H1 (cell line): ENCODE measurements around the gene ZNF562. TPM values are rescaled to one million over a fixed set of nuclear protein-coding genes. Genes with fewer than 3 reads are reported as not detected.

Experiments used
- CTCF ChIA-PET: fragments of 300-600 bp; sonication (Branson Sonifier 250); formaldehyde crosslinking; loops from one replicate; lab custom pipeline; 2021; ENCODE audit not compliant: partially characterized antibody; lab: Charles Lee
- POLR2A ChIA-PET: fragments of 300-600 bp; sonication (Branson Sonifier 250); formaldehyde crosslinking; loops from one replicate; lab custom pipeline; 2021; ENCODE audit warnings: inconsistent platforms; ENCODE audit not compliant: partially characterized antibody; lab: Charles Lee
- DNase-seq, 2 experiments: peaks; one replicate each; pipeline versions ENCODE4 v3.0.0 to v3.0.0-alpha.2; 2010 to 2022; ENCODE audit warnings: low spot score in 2 of 2, low read depth in 1 of 2, mixed read lengths in 1 of 2
- FAIRE-seq: peaks from 2 replicates; lab custom pipeline; 2011; peaks lifted over from hg19 to GRCh38; lab: Jason Lieb, UNC
- H2AFZ ChIP-seq: 2 replicates; pipeline ENCODE4 v1.8.1; 2012; ENCODE audit warnings: low read length, inconsistent platforms
- H2AK5ac ChIP-seq: 2 replicates; pipeline ENCODE4 v1.6.1; 2013; ENCODE audit warnings: low read depth, low read length
- H2BK120ac ChIP-seq: replicated peaks from 2 replicates; pipeline ENCODE3; 2013; ENCODE audit warnings: low read depth, low read length, inconsistent platforms
- H2BK12ac ChIP-seq: 2 replicates; pipeline ENCODE4 v1.6.1; 2013; ENCODE audit warnings: low read depth, low read length
- H2BK15ac ChIP-seq: 2 replicates; pipeline ENCODE4 v1.6.1; 2013; ENCODE audit warnings: low read length
- H2BK20ac ChIP-seq: 2 replicates; pipeline ENCODE4 v1.6.1; 2013; ENCODE audit warnings: low read length
- H2BK5ac ChIP-seq: 2 replicates; pipeline ENCODE4 v1.6.1; 2013; ENCODE audit warnings: low read depth, low read length
- H3K14ac ChIP-seq: 2 replicates; pipeline ENCODE4 v1.6.1; 2013; ENCODE audit warnings: inconsistent platforms; ENCODE audit not compliant: insufficient read length
- H3K18ac ChIP-seq: 2 replicates; pipeline ENCODE4 v1.6.1; 2013; ENCODE audit warnings: low read length; ENCODE audit errors: extremely low read depth
- H3K23ac ChIP-seq: 2 replicates; pipeline ENCODE4 v1.6.1; 2013; ENCODE audit warnings: inconsistent platforms; ENCODE audit not compliant: insufficient read length
- H3K23me2 ChIP-seq: 2 replicates; pipeline ENCODE4 v1.6.1; 2013; ENCODE audit warnings: low read depth, low read length
- H3K27ac ChIP-seq: 2 replicates; pipeline ENCODE4 v1.6.1; 2011; ENCODE audit warnings: low read depth, low read length, inconsistent platforms
- H3K27me3 ChIP-seq, 4 experiments: replicated peaks in 1 of 4; 1 replicate in 1 of 4; 2 replicates in 3 of 4; pipeline versions ENCODE4 v1.6.1 to v1.8.1; 2011 to 2013; ENCODE audit warnings: low read length in 3 of 4, mild to moderate bottlenecking in 3 of 4, inconsistent platforms in 2 of 4, mixed read lengths in 2 of 4, moderate library complexity in 1 of 4; ENCODE audit not compliant: control insufficient read depth in 3 of 4, insufficient read depth in 3 of 4; ENCODE audit errors: extremely low read depth in 1 of 4
- H3K36me3 ChIP-seq, 4 experiments: 2 replicates each; pipeline versions ENCODE4 v1.6.1 to v1.8.1; 2011 to 2013; ENCODE audit warnings: mild to moderate bottlenecking in 4 of 4, low read length in 3 of 4, moderate library complexity in 2 of 4, control low read depth in 1 of 4, inconsistent platforms in 1 of 4; ENCODE audit not compliant: insufficient read depth in 4 of 4, control insufficient read depth in 2 of 4
- H3K4ac ChIP-seq: replicated peaks from 2 replicates; pipeline ENCODE3; 2013; ENCODE audit warnings: low read length, low read depth, mixed read lengths, inconsistent platforms; ENCODE audit not compliant: insufficient read length
- H3K4me1 ChIP-seq, 4 experiments: replicated peaks in 1 of 4; 1 replicate in 1 of 4; 2 replicates in 3 of 4; pipeline versions ENCODE4 v1.6.1 to v1.8.1; 2011 to 2013; ENCODE audit warnings: low read length in 3 of 4, inconsistent platforms in 2 of 4, mixed read lengths in 1 of 4; ENCODE audit not compliant: insufficient read depth in 4 of 4, control insufficient read depth in 3 of 4
- H3K4me2 ChIP-seq, 2 experiments: 2 replicates each; pipeline versions ENCODE4 v1.6.1 to v1.8.1; 2011 to 2013; ENCODE audit warnings: low read depth in 2 of 2, low read length in 2 of 2, control low read depth in 1 of 2, inconsistent platforms in 1 of 2, mild to moderate bottlenecking in 1 of 2; ENCODE audit not compliant: insufficient read depth in 1 of 2
- H3K4me3 ChIP-seq, 4 experiments: fragments of 200-600, 300-600 bp in 1 of 4; sonication (generic), shearing (Covaris generic), sonication (Bioruptor Twin) in 1 of 4; 2 replicates each; pipeline versions ENCODE4 v1.5.1 to v1.8.1; 2011 to 2016; ENCODE audit warnings: low read length in 4 of 4, low read depth in 3 of 4, control low read depth in 2 of 4, inconsistent platforms in 2 of 4, mild to moderate bottlenecking in 2 of 4, mixed read lengths in 1 of 4, moderate library complexity in 1 of 4; ENCODE audit not compliant: insufficient read depth in 2 of 4; ENCODE audit errors: extremely low read depth in 1 of 4
- H3K56ac ChIP-seq: replicated peaks from 2 replicates; pipeline ENCODE3; 2013; ENCODE audit warnings: low read depth, mild to moderate bottlenecking, mixed read lengths, low read length, inconsistent platforms; ENCODE audit not compliant: insufficient read length
- H3K79me1 ChIP-seq: 2 replicates; pipeline ENCODE4 v1.6.1; 2013; ENCODE audit warnings: low read depth, low read length, control low read depth
- H3K79me2 ChIP-seq, 2 experiments: 2 replicates each; pipeline versions ENCODE4 v1.6.1 to v1.8.1; 2012 to 2013; ENCODE audit warnings: low read length in 2 of 2, mild to moderate bottlenecking in 2 of 2, inconsistent platforms in 1 of 2; ENCODE audit not compliant: insufficient read depth in 2 of 2, control insufficient read depth in 1 of 2
- H3K9ac ChIP-seq, 4 experiments: replicated peaks in 1 of 4; 1 replicate in 1 of 4; 2 replicates in 3 of 4; pipeline versions ENCODE4 v1.6.1 to v1.8.1; 2011 to 2013; ENCODE audit warnings: low read depth in 3 of 4, low read length in 3 of 4, control low read depth in 2 of 4, mild to moderate bottlenecking in 2 of 4, moderate library complexity in 2 of 4, inconsistent platforms in 1 of 4; ENCODE audit errors: extremely low read depth in 1 of 4
- H3K9me3 ChIP-seq, 2 experiments: 2 replicates each; pipeline versions ENCODE4 v1.6.1 to v1.8.1; 2012 to 2013; ENCODE audit warnings: mild to moderate bottlenecking in 2 of 2, moderate library complexity in 2 of 2, control low read depth in 1 of 2, inconsistent platforms in 1 of 2, low read depth in 1 of 2, low read length in 1 of 2, mixed read lengths in 1 of 2; ENCODE audit not compliant: insufficient read depth in 2 of 2
- H4K20me1 ChIP-seq, 2 experiments: replicated peaks in 1 of 2; 2 replicates each; pipeline versions ENCODE3 to v1.8.1; 2011 to 2013; ENCODE audit warnings: inconsistent platforms in 2 of 2, low read length in 2 of 2, mild to moderate bottlenecking in 1 of 2; ENCODE audit not compliant: insufficient read depth in 2 of 2, control insufficient read depth in 1 of 2
- H4K5ac ChIP-seq: 2 replicates; pipeline ENCODE4 v1.6.1; 2013; ENCODE audit warnings: low read length, low read depth, mixed read lengths, inconsistent platforms; ENCODE audit not compliant: insufficient read length
- H4K8ac ChIP-seq: 2 replicates; pipeline ENCODE4 v1.8.0; 2013; ENCODE audit warnings: mild to moderate bottlenecking, moderate library complexity, low read length, inconsistent platforms; ENCODE audit not compliant: insufficient read depth; ENCODE audit errors: extremely low read depth
- H4K91ac ChIP-seq: replicated peaks from 2 replicates; pipeline ENCODE3; 2013; ENCODE audit warnings: low read length, mixed read lengths, inconsistent platforms; ENCODE audit not compliant: insufficient read length
- EP300 ChIP-seq, 2 experiments: IDR thresholded peaks; 1 replicate in 1 of 2; 2 replicates in 1 of 2; pipeline ENCODE4 v1.6.1; 2011 to 2012; ENCODE audit warnings: low read depth in 2 of 2, low read length in 2 of 2, mild to moderate bottlenecking in 2 of 2, borderline replicate concordance in 1 of 2, inconsistent platforms in 1 of 2, moderate library complexity in 1 of 2
- GABPA ChIP-seq: IDR thresholded peaks from 2 replicates; pipeline ENCODE4 v1.6.1; 2011; ENCODE audit warnings: mild to moderate bottlenecking, low read length, moderate library complexity, borderline replicate concordance; ENCODE audit not compliant: insufficient read depth
- KDM4A ChIP-seq: IDR thresholded peaks from one replicate; pipeline ENCODE4 v1.7.1; 2012; ENCODE audit warnings: low read depth, mild to moderate bottlenecking, moderate library complexity, low read length, inconsistent platforms; ENCODE audit not compliant: severe bottlenecking
- WGBS, 2 experiments: shearing (Covaris generic) in 1 of 2; methylation state at CpG; one replicate each; pipeline versions ENCODE4 v1.1.6 to v1.1.7; 2013 to 2015; ENCODE audit warnings: low lambda C conversion rate in 2 of 2, mixed read lengths in 2 of 2, inconsistent platforms in 1 of 2, low coverage in 1 of 2, missing lambda C conversion rate in 1 of 2; ENCODE audit not compliant: insufficient replicate concordance in 2 of 2, insufficient coverage in 1 of 2, insufficient read length in 1 of 2; ENCODE audit errors: extremely low coverage in 1 of 2, missing lambda C conversion rate in 1 of 2; 5-methylcytosine and 5-hydroxymethylcytosine counted together
- polyA plus RNA-seq, 7 experiments: library from polyadenylated mRNA; depleted of rRNA in 3 of 7; stranded (reverse) in 5 of 7; unstranded in 2 of 7; fragments of >200 nt in 5 of 7; fragments of 200-250 nt in 2 of 7; gene quantifications; 1 replicate in 5 of 7; 2 replicates in 1 of 7; 4 replicates in 1 of 7; pipeline versions ENCODE4 v1.2.1 to v1.2.3, GENCODE V29; 2011 to 2013; ENCODE audit warnings: missing spikeins in 2 of 7, mixed read lengths in 2 of 7
- total RNA-seq: library from RNA; stranded (reverse); fragmentation: NEBNext Ultra II Directional; extraction: Animal tissue kit (Norgen Biotek cat#: 25700); gene quantifications from 2 replicates; pipeline ENCODE4 v1.2.1, GENCODE V29; 2021

Gene ZNF562
- total and polyA plus RNA-seq, 2 of the 8 experiments (the other 6 are each of a cell fraction or from before 2014, with no cell fraction given), result 0.12 to 2.5 TPM

DNA sequence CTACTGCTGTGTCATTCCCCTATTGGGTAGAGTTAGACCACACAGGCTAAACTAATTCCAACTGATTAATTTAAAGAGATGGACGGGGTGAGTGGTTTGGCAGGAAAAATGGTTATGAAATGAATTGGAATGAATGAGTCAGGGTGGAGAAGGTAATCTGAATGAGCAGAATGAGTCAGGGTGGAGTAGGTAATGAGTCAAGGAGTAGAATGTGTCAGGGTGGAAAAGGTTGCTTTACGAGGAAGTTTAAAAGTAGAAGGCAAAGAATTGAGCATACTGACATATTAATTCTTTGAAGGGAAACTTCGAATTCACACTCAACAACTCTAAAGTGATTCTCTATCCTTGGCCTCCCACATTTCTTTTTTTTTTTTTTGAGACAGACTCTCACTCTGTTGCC lies 77.9 kb downstream of the ZNF562 start:
- Histone ChIP-seq H3K4ac (no peak overlapping the region), H2BK120ac (no peak overlapping the region), H3K18ac (no peak overlapping the region), H3K23me2 (no peaks in the 10 kb centered on the region), H3K4me3 (no peak overlapping the region), H2BK15ac (no peak overlapping the region), H3K36me3 (no peaks in the 10 kb centered on the region), H4K8ac (no peak overlapping the region), H3K9ac (no peak overlapping the region), H2AK5ac (no peak overlapping the region), H3K23ac (no peak overlapping the region), H3K79me2 (no peaks in the 10 kb centered on the region), H4K91ac (no peak overlapping the region), H3K9me3 (peaks cover 8 to 24% of the 10 kb centered on the region in 2 experiments), H2BK5ac (no peak overlapping the region), H3K27ac (no peak overlapping the region), H4K5ac (no peak overlapping the region), H3K4me1 (no peaks in the 10 kb centered on the region), H2AFZ (no peak overlapping the region), H3K27me3 (no peaks in the 10 kb centered on the region), H3K56ac (no peak overlapping the region), H4K20me1 (no peaks in the 10 kb centered on the region), H2BK12ac (no peak overlapping the region), H2BK20ac (no peak overlapping the region), H3K4me2 (no peak overlapping the region), H3K14ac (no peak overlapping the region), H3K79me1 (no peaks in the 10 kb centered on the region)
- ChIA-PET POLR2A (interaction anchor here (1.7 kb wide), 1 partner anchor 9 kb away, joined by 8 read pairs; no protein-coding TSS in a partner anchor), CTCF (no interaction called here)
- 81 to 100% methylated on average over 1 to 3 of the region's 3 CpGs for WGBS, 2 experiments
- no peak for FAIRE-seq
- DNase-seq, result no peak
- TF ChIP-seq KDM4A (no peak), EP300 (IDR thresholded peaks at IDR 0.05; ENCODE audit: borderline replicate concordance in 1 of 2, low read depth in 2 of 2, low read length in 2 of 2) (no peak), GABPA (no peak)
